Subcutaneous abdominal adipose tissue (tissue), 5 donors: Measurements from ENCODE around the gene FAM3C.
"Not testable (repeated sequence)": the region's sequence is repeated elsewhere in the genome, so short reads cannot be mapped to it uniquely, and the experiment has no call there.

Source experiments
- H3K27ac ChIP-seq: one replicate; pipeline ENCODE4 v1.7.0; 2013; ENCODE audit warnings: low read depth, mild to moderate bottlenecking, inconsistent platforms, low read length, moderate library complexity
- H3K27me3 ChIP-seq, 5 donors: one replicate each; pipeline ENCODE4 v1.7.0; 2013; ENCODE audit warnings: low read length in 5 of 5, inconsistent platforms in 1 of 5; ENCODE audit not compliant: control insufficient read depth in 5 of 5, insufficient read depth in 4 of 5
- H3K36me3 ChIP-seq, 5 donors: one replicate each; pipeline ENCODE4 v1.7.0; 2013; ENCODE audit warnings: low read length in 5 of 5; ENCODE audit not compliant: control insufficient read depth in 5 of 5, insufficient read depth in 5 of 5
- H3K4me1 ChIP-seq, 5 donors: one replicate each; pipeline ENCODE4 v1.7.0; 2013; ENCODE audit warnings: low read length in 5 of 5, mild to moderate bottlenecking in 3 of 5, moderate library complexity in 1 of 5; ENCODE audit not compliant: control insufficient read depth in 5 of 5, insufficient read depth in 5 of 5
- H3K4me3 ChIP-seq, 5 donors: one replicate each; pipeline ENCODE4 v1.7.0; 2013; ENCODE audit warnings: low read length in 5 of 5, low read depth in 1 of 5
- H3K9ac ChIP-seq, 5 donors: one replicate each; pipeline ENCODE4 v1.7.0; 2013; ENCODE audit warnings: low read length in 5 of 5, mild to moderate bottlenecking in 4 of 5, moderate library complexity in 3 of 5
- H3K9me3 ChIP-seq, 5 donors: one replicate each; pipeline ENCODE4 v1.7.0; 2013; ENCODE audit warnings: low read length in 5 of 5; ENCODE audit not compliant: control insufficient read depth in 5 of 5
- donor health status: healthy.
- donor health status: healthy.
- donor health status: healthy.
- donor health status: healthy.
- donor health status: healthy.

Gene FAM3C

DNA sequence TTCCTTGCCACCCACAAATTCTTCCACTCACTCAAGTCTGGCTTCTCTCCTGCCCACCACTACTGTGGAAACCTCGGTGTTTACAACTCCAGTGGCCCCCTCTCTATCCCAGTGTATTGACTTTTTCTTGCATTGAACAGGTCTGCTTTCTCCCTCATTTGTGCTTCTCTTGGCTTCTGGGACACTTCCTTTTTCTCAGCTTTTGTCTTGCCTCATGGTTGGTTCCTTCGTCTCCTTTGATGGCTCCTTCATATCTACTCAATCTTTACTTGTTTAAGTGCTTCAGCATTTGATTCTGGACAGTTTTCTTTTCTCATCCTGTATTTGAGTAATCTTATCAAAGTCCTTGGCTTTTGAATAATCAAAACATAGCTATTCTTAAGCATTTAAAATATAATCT is 35.9 kb upstream of the FAM3C start:
- H3K4me1 ChIP-seq = no peaks in the 10 kb centered on the region
- no peaks in the 10 kb centered on the region for H3K27me3 ChIP-seq
- H3K9ac ChIP-seq = no peak overlapping the region
- no peak overlapping the region for H3K27ac ChIP-seq
- H3K36me3 ChIP-seq = no peaks in the 10 kb centered on the region
- H3K9me3 ChIP-seq = no peaks in the 10 kb centered on the region
- no peak overlapping the region for H3K4me3 ChIP-seq

DNA sequence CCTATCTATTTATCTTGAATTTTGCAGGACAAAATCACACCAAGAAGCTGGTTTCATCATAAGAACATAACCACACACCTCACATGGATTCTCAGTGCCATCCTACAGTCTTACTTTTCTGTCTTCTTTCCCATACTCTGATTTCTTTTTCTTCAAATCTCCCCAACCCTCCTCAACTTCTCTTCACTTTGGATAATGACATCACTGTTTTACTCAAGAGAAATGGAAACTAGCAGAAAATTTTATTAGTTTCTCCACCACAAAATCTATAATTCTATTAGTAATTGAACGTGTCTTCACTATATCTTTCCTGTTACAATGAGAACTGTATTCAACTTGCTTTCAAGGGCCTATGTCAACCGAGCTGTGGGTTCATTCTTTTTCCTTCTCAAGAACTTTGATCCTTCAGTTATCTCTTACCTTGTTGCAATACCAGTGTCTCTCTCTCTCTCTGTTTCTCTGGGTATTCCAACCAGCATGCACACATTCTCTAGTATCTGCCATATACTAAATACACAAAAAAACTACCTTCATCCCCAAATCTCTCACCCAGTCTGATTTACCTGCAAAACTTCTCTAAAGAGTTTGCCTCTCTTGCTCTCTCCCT is 35.4 kb upstream of the FAM3C start:
- Histone ChIP-seq H3K4me3 (no peak overlapping the region), H3K27me3 (no peaks in the 10 kb centered on the region), H3K9me3 (no peaks in the 10 kb centered on the region), H3K4me1 (no peaks in the 10 kb centered on the region), H3K36me3 (no peaks in the 10 kb centered on the region), H3K27ac (no peak overlapping the region), H3K9ac (no peak overlapping the region)

- Histone ChIP-seq H3K9me3 (no peaks in the 10 kb centered on the region), H3K9ac (no peak overlapping the region), H3K4me1 (no peaks in the 10 kb centered on the region), H3K27ac (no peak overlapping the region), H3K36me3 (no peaks in the 10 kb centered on the region), H3K4me3 (no peak overlapping the region), H3K27me3 (no peaks in the 10 kb centered on the region)
Measured at GRCh38 chr7:121430558-121430957, 34.5 kb upstream of the FAM3C start.

GRCh38 chr7:121429798-121430197 is 33.7 kb upstream of the FAM3C start:
- Histone ChIP-seq H3K36me3 (no peaks in the 10 kb centered on the region), H3K27ac (no peak overlapping the region), H3K4me1 (no peaks in the 10 kb centered on the region), H3K4me3 (no peak overlapping the region), H3K9me3 (no peaks in the 10 kb centered on the region), H3K9ac (no peak overlapping the region), H3K27me3 (no peaks in the 10 kb centered on the region)

DNA sequence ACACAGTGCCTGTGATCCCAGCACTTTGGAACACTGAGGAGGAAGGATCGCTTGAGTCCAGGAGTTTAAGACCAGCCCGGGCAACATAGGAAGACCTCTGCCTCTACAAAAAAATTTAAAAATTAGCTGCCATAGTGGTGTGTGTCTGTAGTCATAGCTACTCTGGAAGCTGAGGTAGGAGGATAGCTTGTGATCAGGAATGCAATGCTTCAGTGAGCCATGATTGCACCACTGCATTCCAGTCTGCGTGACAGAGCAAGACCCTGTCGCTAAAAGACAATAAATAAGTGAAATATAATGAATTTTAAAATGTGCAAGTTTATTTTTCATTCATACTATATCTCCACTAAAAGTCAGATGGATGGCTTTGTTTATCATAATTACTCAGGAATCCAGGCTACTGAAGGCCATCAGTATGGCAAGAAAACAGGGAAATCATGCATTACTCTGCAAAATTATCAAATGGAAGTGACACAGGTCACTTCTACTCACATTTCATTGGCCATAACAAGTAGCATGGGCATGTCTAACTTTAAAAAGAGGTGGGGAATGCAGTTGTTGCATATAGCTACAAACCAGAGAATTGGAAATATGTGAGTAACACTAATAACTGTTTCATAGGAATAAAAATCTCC is 32.9 kb upstream of the FAM3C start:
- Histone ChIP-seq H3K27ac (no peak overlapping the region), H3K9ac (no peak overlapping the region)

DNA sequence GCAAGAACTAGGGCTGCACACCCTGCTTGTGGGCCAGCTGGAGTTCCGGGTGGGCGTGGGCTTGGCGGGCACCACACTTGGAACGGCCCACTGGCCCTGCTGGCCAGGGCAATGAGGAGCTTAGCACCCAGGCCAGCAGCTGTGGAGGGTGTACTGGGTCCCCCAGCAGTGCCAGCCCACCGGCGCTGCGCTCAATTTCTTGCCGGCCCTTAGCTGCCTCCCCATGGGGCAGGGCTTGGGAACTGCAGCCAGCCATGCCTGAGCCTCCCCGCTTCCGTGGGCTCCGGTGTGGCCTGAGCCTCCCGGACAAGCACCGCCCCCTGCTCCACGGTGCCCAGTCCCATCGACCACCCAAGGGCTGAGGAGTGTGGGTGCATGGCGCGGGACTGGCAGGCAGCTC is 25.6 kb upstream of the FAM3C start:
- H3K9ac ChIP-seq = not testable (repeated sequence)

More for the DNA sequence above, 32.9 kb upstream of the FAM3C start:
- Histone ChIP-seq H3K36me3 (no peaks in the 10 kb centered on the region), H3K4me3 (no peak overlapping the region), H3K4me1 (no peaks in the 10 kb centered on the region), H3K9me3 (no peaks in the 10 kb centered on the region), H3K27me3 (no peaks in the 10 kb centered on the region)

GRCh38 chr7:121420976-121421375 is 24.9 kb upstream of the FAM3C start:
- no peak overlapping the region for H3K9ac ChIP-seq
- no peak overlapping the region for H3K27ac ChIP-seq
- no peaks in the 10 kb centered on the region for H3K36me3 ChIP-seq

More for the DNA sequence above, 25.6 kb upstream of the FAM3C start:
- not testable (repeated sequence) for H3K36me3 ChIP-seq, H3K27me3 ChIP-seq, H3K27ac ChIP-seq, H3K4me1 ChIP-seq, H3K4me3 ChIP-seq, H3K9me3 ChIP-seq

GRCh38 chr7:121419201-121420148 is 23.4 kb upstream of the FAM3C start:
- H3K27ac ChIP-seq = no peak overlapping the region
- H3K4me3 ChIP-seq = no peak overlapping the region
- peaks cover 0 to 10% (median 0%) of the 10 kb centered on the region in 5 donors for H3K4me1 ChIP-seq
- no peaks in the 10 kb centered on the region for H3K27me3 ChIP-seq
- no peak overlapping the region for H3K9ac ChIP-seq
- H3K36me3 ChIP-seq = no peaks in the 10 kb centered on the region
- no peaks in the 10 kb centered on the region for H3K9me3 ChIP-seq

More at GRCh38 chr7:121420976-121421375, 24.9 kb upstream of the FAM3C start:
- Histone ChIP-seq H3K4me1 (peaks cover 0 to 10% (median 0%) of the 10 kb centered on the region in 5 donors), H3K9me3 (no peaks in the 10 kb centered on the region), H3K27me3 (no peaks in the 10 kb centered on the region), H3K4me3 (no peak overlapping the region)

- Histone ChIP-seq H3K9ac (no peak overlapping the region), H3K4me1 (peaks cover 0 to 10% (median 0%) of the 10 kb centered on the region in 5 donors), H3K36me3 (no peaks in the 10 kb centered on the region), H3K27me3 (no peaks in the 10 kb centered on the region), H3K9me3 (no peaks in the 10 kb centered on the region), H3K27ac (no peak overlapping the region), H3K4me3 (no peak overlapping the region)
Measured at GRCh38 chr7:121416533-121416932, 20.4 kb upstream of the FAM3C start.

DNA sequence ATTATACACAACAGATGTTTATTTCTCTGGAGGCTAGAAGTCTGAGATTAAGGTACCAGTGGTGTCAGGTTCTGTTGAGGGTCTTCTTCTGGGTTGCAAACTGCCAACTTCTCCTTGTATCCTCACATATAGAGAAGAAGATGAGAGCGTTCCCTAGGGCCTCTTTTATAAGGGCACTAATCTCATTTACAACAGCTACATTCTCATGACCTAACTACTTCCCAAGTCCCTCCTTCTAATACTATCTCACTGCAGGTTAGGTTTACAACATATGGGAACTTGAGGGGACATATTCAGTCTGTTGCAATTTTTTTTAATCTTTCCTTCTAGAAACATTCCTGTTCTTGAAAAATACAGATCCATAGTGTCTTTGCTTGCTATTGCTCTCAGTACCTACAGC is 18.3 kb upstream of the FAM3C start:
- no peak overlapping the region for H3K27ac ChIP-seq
- no peaks in the 10 kb centered on the region for H3K27me3 ChIP-seq
- no peaks in the 10 kb centered on the region for H3K9me3 ChIP-seq
- H3K4me1 ChIP-seq = peaks cover 0 to 3% (median 0%) of the 10 kb centered on the region in 5 donors
- no peaks in the 10 kb centered on the region for H3K36me3 ChIP-seq
- no peak overlapping the region for H3K4me3 ChIP-seq
- H3K9ac ChIP-seq = no peak overlapping the region
